Osteoblast (primary cell): ENCODE results near the gene OXSR1. TPM values are rescaled to one million over a fixed set of nuclear protein-coding genes. Genes with fewer than 3 reads are reported as not detected.
A peak's percentile ranks its signal among the peaks of the same experiment; 100 is the strongest.

Experiments
- DNase-seq: peaks from one replicate; pipeline ENCODE4 v3.0.0; 2011; ENCODE audit warnings: low spot score, mixed read lengths; ENCODE audit not compliant: insufficient read length; ENCODE audit errors: missing footprints
- H2AFZ ChIP-seq: 2 replicates; pipeline ENCODE4 v1.6.0; 2011; ENCODE audit warnings: mild to moderate bottlenecking, low read length
- H3K27ac ChIP-seq: 2 replicates; pipeline ENCODE4 v1.5.1; 2011; ENCODE audit warnings: mild to moderate bottlenecking, low read depth, low read length, moderate library complexity
- H3K27me3 ChIP-seq: 2 replicates; pipeline ENCODE4 v1.6.0; 2012; ENCODE audit warnings: mild to moderate bottlenecking, control low read depth, inconsistent platforms, low read length, moderate library complexity; ENCODE audit not compliant: insufficient read depth
- H3K36me3 ChIP-seq: 2 replicates; pipeline ENCODE4 v1.5.1; 2011; ENCODE audit warnings: mild to moderate bottlenecking, low read length, control low read depth, moderate library complexity; ENCODE audit not compliant: insufficient read depth
- H3K4me1 ChIP-seq: 2 replicates; pipeline ENCODE4 v1.5.1; 2011; ENCODE audit warnings: mild to moderate bottlenecking, low read length, control low read depth, moderate library complexity; ENCODE audit not compliant: insufficient read depth
- H3K4me2 ChIP-seq: 2 replicates; pipeline ENCODE4 v1.6.0; 2011; ENCODE audit warnings: mild to moderate bottlenecking, low read length; ENCODE audit not compliant: insufficient read depth
- H3K4me3 ChIP-seq: fragments of 200-600 bp; sonication (generic); 3 replicates; pipeline ENCODE4 v1.5.1; 2012; ENCODE audit warnings: mild to moderate bottlenecking, low read length, inconsistent platforms; ENCODE audit not compliant: insufficient read depth
- H3K79me2 ChIP-seq: 2 replicates; pipeline ENCODE4 v1.6.0; 2012; ENCODE audit warnings: mild to moderate bottlenecking, low read length, control low read depth, inconsistent platforms; ENCODE audit not compliant: insufficient read depth
- H3K9me3 ChIP-seq: 2 replicates; pipeline ENCODE4 v1.5.1; 2011; ENCODE audit warnings: low read depth, low read length, control low read depth
- H4K20me1 ChIP-seq: 2 replicates; pipeline ENCODE4 v1.6.0; 2012; ENCODE audit warnings: mild to moderate bottlenecking, low read length, control low read depth; ENCODE audit not compliant: insufficient read depth
- total RNA-seq: library from RNA; depleted of rRNA; stranded (reverse); fragments of >200 nt; gene quantifications from 2 replicates; pipeline ENCODE4 v1.2.3, GENCODE V29; 2012
- TF ChIP-seq, protein P1 (sequence below): IDR thresholded peaks from 2 replicates; pipeline ENCODE4 v1.5.1; 2011; ENCODE audit warnings: mild to moderate bottlenecking, low read depth, low read length, moderate library complexity; ENCODE audit errors: extremely low read depth

Gene OXSR1
- total RNA-seq, 1 donor: 50.3 TPM

GRCh38 chr3:38171622-38172021, 6.3 kb downstream of the OXSR1 start:
- TF ChIP-seq, protein P1, sequence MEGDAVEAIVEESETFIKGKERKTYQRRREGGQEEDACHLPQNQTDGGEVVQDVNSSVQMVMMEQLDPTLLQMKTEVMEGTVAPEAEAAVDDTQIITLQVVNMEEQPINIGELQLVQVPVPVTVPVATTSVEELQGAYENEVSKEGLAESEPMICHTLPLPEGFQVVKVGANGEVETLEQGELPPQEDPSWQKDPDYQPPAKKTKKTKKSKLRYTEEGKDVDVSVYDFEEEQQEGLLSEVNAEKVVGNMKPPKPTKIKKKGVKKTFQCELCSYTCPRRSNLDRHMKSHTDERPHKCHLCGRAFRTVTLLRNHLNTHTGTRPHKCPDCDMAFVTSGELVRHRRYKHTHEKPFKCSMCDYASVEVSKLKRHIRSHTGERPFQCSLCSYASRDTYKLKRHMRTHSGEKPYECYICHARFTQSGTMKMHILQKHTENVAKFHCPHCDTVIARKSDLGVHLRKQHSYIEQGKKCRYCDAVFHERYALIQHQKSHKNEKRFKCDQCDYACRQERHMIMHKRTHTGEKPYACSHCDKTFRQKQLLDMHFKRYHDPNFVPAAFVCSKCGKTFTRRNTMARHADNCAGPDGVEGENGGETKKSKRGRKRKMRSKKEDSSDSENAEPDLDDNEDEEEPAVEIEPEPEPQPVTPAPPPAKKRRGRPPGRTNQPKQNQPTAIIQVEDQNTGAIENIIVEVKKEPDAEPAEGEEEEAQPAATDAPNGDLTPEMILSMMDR: no peak
- peaks cover 21% of the 10 kb centered on the region for H4K20me1 ChIP-seq
- H3K36me3 ChIP-seq: no peaks in the 10 kb centered on the region

GRCh38 chr3:38173834-38174418, 8.6 kb downstream of the OXSR1 start:
- TF ChIP-seq, protein P1: no peak
- Histone ChIP-seq H3K27me3 (no peaks in the 10 kb centered on the region), H2AFZ (no peak overlapping the region), H3K9me3 (no peaks in the 10 kb centered on the region), H3K4me2 (no peak overlapping the region), H4K20me1 (peaks cover 32% of the 10 kb centered on the region), H3K79me2 (peaks cover 95% of the 10 kb centered on the region), H3K27ac (peak overlapping the region; percentile 62), H3K4me1 (peaks cover 34% of the 10 kb centered on the region), H3K4me3 (no peak overlapping the region), H3K36me3 (no peaks in the 10 kb centered on the region)
- no peak for DNase-seq

More at GRCh38 chr3:38171622-38172021, 6.3 kb downstream of the OXSR1 start:
- peaks cover 53% of the 10 kb centered on the region for H3K4me1 ChIP-seq
- no peak overlapping the region for H2AFZ ChIP-seq
- no peak overlapping the region for H3K4me3 ChIP-seq
- no peaks in the 10 kb centered on the region for H3K27me3 ChIP-seq
- peaks cover 89% of the 10 kb centered on the region for H3K79me2 ChIP-seq
- no peak for DNase-seq
- peak overlapping the region; percentile 3 for H3K27ac ChIP-seq
- H3K4me2 ChIP-seq: no peak overlapping the region
- H3K9me3 ChIP-seq: no peaks in the 10 kb centered on the region

DNA sequence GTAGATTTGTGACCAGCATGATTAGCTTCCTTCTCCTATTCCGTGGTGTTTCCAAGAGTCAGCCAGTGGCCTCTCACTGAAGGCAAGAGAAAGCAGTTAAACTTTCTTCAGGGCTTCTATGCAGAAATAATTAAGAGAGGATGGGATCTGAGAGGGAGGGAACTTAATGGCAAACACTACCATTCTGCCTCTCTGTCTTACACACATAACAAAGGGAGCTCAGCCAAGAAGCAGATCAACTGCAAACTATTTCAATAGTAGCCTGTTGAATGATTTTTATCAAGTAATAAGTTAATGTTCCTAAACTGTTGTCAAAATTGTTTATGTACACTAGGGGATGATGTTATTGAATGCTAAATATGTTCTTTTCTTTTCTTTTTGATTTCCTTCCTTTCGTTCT, 11.8 kb downstream of the OXSR1 start:
- Histone ChIP-seq H4K20me1 (peaks cover 48% of the 10 kb centered on the region), H3K36me3 (peaks cover 6% of the 10 kb centered on the region), H3K4me2 (no peak overlapping the region), H3K9me3 (no peaks in the 10 kb centered on the region), H3K4me1 (peaks cover 24% of the 10 kb centered on the region), H2AFZ (no peak overlapping the region), H3K27me3 (no peaks in the 10 kb centered on the region), H3K79me2 (peaks cover 98% of the 10 kb centered on the region), H3K4me3 (no peak overlapping the region), H3K27ac (no peak overlapping the region)
- TF ChIP-seq, protein P1: no peak
- DNase-seq: peak; percentile 27

- Histone ChIP-seq H4K20me1 (peaks cover 13% of the 10 kb centered on the region), H3K4me3 (no peak overlapping the region), H3K36me3 (peaks cover 26% of the 10 kb centered on the region), H3K27me3 (no peaks in the 10 kb centered on the region), H3K27ac (no peak overlapping the region), H3K4me2 (no peak overlapping the region), H2AFZ (no peak overlapping the region), H3K4me1 (no peaks in the 10 kb centered on the region), H3K9me3 (no peaks in the 10 kb centered on the region), H3K79me2 (peaks cover 69% of the 10 kb centered on the region)
- TF ChIP-seq, protein P1: no peak
- no peak for DNase-seq
Observed at GRCh38 chr3:38186781-38187180, 21.4 kb downstream of the OXSR1 start.
